Ishikawa (cell line): Measurements from ENCODE around the gene SERF2.

Source experiments
- CREB1 ChIP-seq: IDR thresholded peaks from 2 replicates; pipeline ENCODE4 v1.6.1; 2012; ENCODE audit warnings: low read depth
- EGR1 ChIP-seq: IDR thresholded peaks from 2 replicates; pipeline ENCODE4 v1.6.1; 2012
- EP300 ChIP-seq: IDR thresholded peaks from 2 replicates; pipeline ENCODE4 v1.6.1; 2012; ENCODE audit warnings: borderline replicate concordance
- TAF1 ChIP-seq: IDR thresholded peaks from 2 replicates; pipeline ENCODE4 v1.6.1; 2012; ENCODE audit warnings: low read depth, mild to moderate bottlenecking
- TEAD4 ChIP-seq: IDR thresholded peaks from 2 replicates; pipeline ENCODE4 v1.6.1; 2012
- TF ChIP-seq, protein P1 (sequence below): IDR thresholded peaks from 2 replicates; pipeline ENCODE4 v1.6.1; 2012

DNA sequence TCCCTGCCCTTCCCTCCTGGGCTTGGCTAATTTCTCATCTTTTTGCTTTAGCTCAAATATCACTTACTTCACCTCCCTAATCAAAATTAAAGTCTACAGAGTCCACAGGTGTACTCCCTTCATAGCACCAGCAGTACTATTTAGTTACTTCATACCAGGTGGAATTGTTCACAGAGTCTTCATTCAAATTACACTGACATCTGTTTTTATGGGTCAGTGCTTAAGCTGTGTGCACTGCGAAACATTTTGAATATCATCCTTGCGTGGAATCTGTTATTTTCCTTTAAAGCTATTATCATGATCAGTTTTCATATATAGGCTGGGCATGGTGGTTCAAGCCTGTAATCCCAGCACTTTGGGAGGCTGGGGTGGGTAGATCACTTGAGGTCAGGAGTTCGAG is 2.7 kb upstream of the SERF2 start:
- TF ChIP-seq TAF1 (no peak), TEAD4 (no peak), EGR1 (no peak), EP300 (no peak), CREB1 (no peak)
- TF ChIP-seq, protein P1, sequence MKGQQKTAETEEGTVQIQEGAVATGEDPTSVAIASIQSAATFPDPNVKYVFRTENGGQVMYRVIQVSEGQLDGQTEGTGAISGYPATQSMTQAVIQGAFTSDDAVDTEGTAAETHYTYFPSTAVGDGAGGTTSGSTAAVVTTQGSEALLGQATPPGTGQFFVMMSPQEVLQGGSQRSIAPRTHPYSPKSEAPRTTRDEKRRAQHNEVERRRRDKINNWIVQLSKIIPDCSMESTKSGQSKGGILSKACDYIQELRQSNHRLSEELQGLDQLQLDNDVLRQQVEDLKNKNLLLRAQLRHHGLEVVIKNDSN, result no peak
